ENCODE data around the gene FUT2. TPM values are rescaled to one million over a fixed set of nuclear protein-coding genes. Genes with fewer than 3 reads are reported as not detected.

FUT2 gene
- total RNA-seq, 1 donor: not detected

DNA sequence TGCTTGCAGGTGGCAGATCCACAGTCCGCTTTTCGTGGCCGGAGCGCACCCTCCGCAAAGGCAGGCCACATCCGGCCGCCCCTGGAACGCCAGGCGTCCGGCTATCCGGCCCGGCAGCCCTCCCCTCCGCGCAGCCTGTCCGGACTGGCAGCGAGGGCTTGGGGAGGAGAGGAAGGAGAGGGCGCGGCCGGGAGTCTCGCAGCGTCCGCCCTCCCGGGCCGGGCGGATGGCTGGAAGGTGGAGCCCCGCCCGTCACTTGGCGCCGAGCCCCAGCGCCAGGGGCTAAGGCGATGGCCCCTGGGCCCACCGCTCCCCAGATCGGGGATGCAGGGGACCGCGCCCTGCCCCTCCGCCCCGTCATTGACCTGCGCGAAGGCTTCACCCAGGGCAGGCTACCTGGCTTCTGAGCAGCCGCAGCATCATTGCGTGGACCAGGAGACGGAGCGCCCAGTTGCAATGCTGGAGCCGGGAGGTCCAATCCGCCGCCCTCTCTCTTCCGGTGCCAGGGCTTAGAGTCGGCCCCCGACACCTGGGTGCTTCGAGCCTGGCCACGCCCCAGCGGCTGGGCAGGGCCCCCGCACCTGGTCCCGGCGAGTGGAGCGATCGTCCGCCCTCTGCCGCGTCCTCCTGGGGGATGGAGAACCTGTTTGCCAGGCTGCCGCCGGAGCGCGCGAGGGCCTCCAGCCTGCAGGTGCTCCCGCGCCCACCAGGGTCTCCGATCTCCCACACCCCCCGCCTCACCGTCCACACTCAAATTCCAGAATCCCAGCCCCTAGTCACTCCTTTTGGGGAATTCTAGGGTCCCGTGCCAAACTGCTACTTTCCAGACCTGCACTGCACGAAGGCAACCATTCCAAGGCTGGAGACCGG is 57.0 kb downstream of the FUT2 start, which contains the start of gene FUT1:
TSS of gene FUT1 (minus strand) at position 146 of the 870 bp plus-strand sequence. CDS start 1,360 bp downstream, outside the sequence.
- H3K4me3 ChIP-seq (ENCODE audit: low read depth, low read length): peak within 1 kb of the TSS; percentile 52
- DNase-seq (ENCODE audit: low read depth): peak; percentile 46
- TF ChIP-seq, protein P1, sequence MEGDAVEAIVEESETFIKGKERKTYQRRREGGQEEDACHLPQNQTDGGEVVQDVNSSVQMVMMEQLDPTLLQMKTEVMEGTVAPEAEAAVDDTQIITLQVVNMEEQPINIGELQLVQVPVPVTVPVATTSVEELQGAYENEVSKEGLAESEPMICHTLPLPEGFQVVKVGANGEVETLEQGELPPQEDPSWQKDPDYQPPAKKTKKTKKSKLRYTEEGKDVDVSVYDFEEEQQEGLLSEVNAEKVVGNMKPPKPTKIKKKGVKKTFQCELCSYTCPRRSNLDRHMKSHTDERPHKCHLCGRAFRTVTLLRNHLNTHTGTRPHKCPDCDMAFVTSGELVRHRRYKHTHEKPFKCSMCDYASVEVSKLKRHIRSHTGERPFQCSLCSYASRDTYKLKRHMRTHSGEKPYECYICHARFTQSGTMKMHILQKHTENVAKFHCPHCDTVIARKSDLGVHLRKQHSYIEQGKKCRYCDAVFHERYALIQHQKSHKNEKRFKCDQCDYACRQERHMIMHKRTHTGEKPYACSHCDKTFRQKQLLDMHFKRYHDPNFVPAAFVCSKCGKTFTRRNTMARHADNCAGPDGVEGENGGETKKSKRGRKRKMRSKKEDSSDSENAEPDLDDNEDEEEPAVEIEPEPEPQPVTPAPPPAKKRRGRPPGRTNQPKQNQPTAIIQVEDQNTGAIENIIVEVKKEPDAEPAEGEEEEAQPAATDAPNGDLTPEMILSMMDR (IDR thresholded peaks at IDR 0.05; ENCODE audit: insufficient read depth, low read depth, low read length): no peak

DNA sequence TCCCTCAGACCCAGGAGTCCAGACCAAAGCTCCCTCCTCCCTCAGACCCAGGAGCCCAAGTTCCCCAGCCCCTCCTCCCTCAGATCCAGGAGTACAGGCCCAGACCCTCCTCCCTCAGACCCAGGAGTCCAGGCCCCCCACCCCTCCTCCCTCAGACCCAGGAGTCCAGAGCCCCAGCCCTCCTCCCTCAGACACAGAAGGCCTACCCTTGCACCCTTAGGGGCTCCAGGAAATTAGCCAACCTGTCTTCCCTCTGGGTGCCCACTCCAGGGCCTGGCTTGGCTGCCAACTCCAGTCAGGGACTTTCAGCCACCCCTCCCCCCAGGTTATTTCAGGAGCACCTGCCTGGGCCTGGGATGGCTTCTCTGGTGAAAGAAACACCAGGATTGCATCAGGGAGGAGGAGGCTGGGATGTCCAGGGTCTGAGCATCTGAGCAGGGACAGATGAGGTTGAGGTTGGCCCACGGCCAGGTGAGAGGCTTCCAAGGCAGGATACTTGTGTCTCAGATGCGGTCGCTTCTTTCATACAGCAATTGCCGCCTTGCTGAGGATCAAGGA is 59.4 kb downstream of the FUT2 start, which contains the start of gene FGF21:
TSS of gene FGF21 (plus strand) at position 441 of the 558 bp plus-strand sequence. CDS start 713 bp downstream, outside the sequence.
- no peak for DNase-seq (ENCODE audit: low read depth)
- TF ChIP-seq, protein P1 (IDR thresholded peaks at IDR 0.05; ENCODE audit: insufficient read depth, low read depth, low read length): no peak
- no peak within 1 kb of the TSS for H3K4me3 ChIP-seq (ENCODE audit: low read depth, low read length)

Other genes starting within 250 kb of the FUT2 start
- 25.1 and 38.4 TPM in 2 replicates for gene GRWD1, start 250.0 kb upstream of the FUT2 start, total RNA-seq
- 0.43 and 0.64 TPM in 2 replicates for gene KCNJ14, start 240.4 kb upstream of the FUT2 start, total RNA-seq
- 31.1 and 42.5 TPM in 2 replicates for gene CYTH2, start 226.6 kb upstream of the FUT2 start, total RNA-seq
- gene LMTK3, start 184.1 kb upstream of the FUT2 start, total RNA-seq: 0.32 and 0.43 TPM in 2 replicates
- gene SULT2B1, start 143.8 kb upstream of the FUT2 start, total RNA-seq: under 0.01 TPM in 1 of 2 replicates, not detected in the other
- gene SPACA4, start 89.2 kb upstream of the FUT2 start, total RNA-seq: not detected in 2 replicates
- 0.32 and 1.3 TPM in 2 replicates for gene FAM83E, start 80.9 kb upstream of the FUT2 start, total RNA-seq
- gene RPL18, start 76.8 kb upstream of the FUT2 start, total RNA-seq: 1,548 and 1,575 TPM in 2 replicates
- 7.8 and 10.0 TPM in 2 replicates for gene SPHK2, start 76.5 kb upstream of the FUT2 start, total RNA-seq
- gene DBP, start 58.6 kb upstream of the FUT2 start, total RNA-seq: 6.9 and 7.7 TPM in 2 replicates
- gene CA11, start 49.8 kb upstream of the FUT2 start, total RNA-seq: 1.3 TPM in 2 replicates
- gene NTN5, start 23.0 kb upstream of the FUT2 start, total RNA-seq: under 0.01 TPM in 1 of 2 replicates, not detected in the other
- gene MAMSTR, start 23.8 kb downstream of the FUT2 start, total RNA-seq: 1.7 and 2.3 TPM in 2 replicates
- 0.97 and 2.6 TPM in 2 replicates for gene RASIP1, start 44.6 kb downstream of the FUT2 start, total RNA-seq
- gene IZUMO1, start 50.9 kb downstream of the FUT2 start, total RNA-seq: under 0.01 TPM in 1 of 2 replicates, not detected in the other
- gene FUT1, start 56.7 kb downstream of the FUT2 start, total RNA-seq: under 0.01 TPM in 2 replicates
- gene FGF21, start 59.6 kb downstream of the FUT2 start, total RNA-seq: not detected in 2 replicates
- gene BCAT2, start 115.1 kb downstream of the FUT2 start, total RNA-seq: 30.3 and 31.5 TPM in 2 replicates
- gene HSD17B14, start 140.5 kb downstream of the FUT2 start, total RNA-seq: 12.2 and 13.8 TPM in 2 replicates
- gene PLEKHA4, start 172.6 kb downstream of the FUT2 start, total RNA-seq: 6.0 and 12.2 TPM in 2 replicates
- 63.9 and 76.0 TPM in 2 replicates for gene PPP1R15A, start 176.4 kb downstream of the FUT2 start, total RNA-seq
- 0.32 TPM in 1 of 2 replicates, not detected in the other for gene TULP2, start 202.8 kb downstream of the FUT2 start, total RNA-seq
- 139 and 154 TPM in 2 replicates for gene NUCB1, start 204.3 kb downstream of the FUT2 start, total RNA-seq
- gene DHDH, start 237.7 kb downstream of the FUT2 start, total RNA-seq: not detected in 2 replicates

All from fibroblast of villous mesenchyme (primary cell).